GM12872 (cell line): ENCODE data around the gene CAMKMT.

ENCODE experiments used
- TF ChIP-seq, protein P1 (sequence below): IDR thresholded peaks from 3 replicates; pipeline ENCODE4 v1.5.1; 2011; ENCODE audit warnings: low read depth, mild to moderate bottlenecking, low read length, moderate library complexity; ENCODE audit not compliant: insufficient read depth

Gene CAMKMT

DNA sequence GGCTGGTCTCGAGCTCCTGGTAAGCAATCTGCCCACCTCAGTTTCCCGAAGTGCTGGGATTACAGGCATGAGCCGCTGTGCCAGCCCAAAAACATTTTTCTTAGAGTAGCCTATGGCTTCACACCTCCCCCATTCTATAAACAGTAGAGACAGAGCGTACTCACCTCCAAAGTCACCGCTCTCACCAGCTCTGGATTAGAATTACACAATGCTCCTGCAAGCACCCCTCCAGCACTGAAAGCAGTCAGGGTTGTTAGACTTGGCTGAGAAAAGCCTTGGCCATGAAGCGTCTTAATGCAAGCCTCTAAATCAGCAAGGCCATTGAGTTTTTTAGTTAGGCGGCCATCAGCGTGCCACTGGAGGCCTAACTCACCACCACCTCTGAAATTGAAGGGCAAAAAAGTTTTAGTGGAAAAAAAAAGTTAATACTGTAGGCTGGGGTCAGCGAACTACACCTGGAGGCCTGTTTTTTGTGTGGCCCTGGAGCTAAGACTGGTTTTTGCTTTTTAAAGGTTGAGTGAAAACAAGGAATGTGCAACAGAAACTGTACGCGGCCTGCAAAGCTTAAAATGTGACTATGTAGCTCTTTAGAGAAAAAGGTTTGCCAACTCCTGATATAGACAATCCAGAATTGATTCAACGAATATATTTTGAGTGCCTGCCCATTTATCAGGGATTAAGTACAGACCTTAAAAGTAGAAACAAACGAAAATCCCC is 35.0 kb upstream of the CAMKMT start:
- TF ChIP-seq, protein P1, sequence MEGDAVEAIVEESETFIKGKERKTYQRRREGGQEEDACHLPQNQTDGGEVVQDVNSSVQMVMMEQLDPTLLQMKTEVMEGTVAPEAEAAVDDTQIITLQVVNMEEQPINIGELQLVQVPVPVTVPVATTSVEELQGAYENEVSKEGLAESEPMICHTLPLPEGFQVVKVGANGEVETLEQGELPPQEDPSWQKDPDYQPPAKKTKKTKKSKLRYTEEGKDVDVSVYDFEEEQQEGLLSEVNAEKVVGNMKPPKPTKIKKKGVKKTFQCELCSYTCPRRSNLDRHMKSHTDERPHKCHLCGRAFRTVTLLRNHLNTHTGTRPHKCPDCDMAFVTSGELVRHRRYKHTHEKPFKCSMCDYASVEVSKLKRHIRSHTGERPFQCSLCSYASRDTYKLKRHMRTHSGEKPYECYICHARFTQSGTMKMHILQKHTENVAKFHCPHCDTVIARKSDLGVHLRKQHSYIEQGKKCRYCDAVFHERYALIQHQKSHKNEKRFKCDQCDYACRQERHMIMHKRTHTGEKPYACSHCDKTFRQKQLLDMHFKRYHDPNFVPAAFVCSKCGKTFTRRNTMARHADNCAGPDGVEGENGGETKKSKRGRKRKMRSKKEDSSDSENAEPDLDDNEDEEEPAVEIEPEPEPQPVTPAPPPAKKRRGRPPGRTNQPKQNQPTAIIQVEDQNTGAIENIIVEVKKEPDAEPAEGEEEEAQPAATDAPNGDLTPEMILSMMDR, result no peak

DNA sequence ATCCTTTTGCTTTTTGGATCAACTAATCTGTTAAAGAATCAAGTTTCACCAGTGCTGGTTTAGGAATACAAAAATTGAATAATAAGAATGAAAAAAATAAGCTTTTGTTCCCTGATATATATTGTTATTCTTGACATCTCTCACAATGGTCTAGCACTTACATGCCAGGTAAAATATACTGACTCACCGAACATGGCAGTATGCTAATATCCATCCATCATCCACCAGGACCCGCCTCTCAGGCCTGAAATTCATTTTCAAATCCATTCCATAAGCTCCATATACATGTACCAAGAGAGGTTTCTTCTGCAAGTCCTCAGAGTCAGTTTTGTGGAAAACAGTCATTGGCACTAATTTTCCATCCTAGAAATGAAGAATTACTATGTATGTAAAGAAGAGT is 33.0 kb upstream of the CAMKMT start:
- TF ChIP-seq, protein P1, result no peak

DNA sequence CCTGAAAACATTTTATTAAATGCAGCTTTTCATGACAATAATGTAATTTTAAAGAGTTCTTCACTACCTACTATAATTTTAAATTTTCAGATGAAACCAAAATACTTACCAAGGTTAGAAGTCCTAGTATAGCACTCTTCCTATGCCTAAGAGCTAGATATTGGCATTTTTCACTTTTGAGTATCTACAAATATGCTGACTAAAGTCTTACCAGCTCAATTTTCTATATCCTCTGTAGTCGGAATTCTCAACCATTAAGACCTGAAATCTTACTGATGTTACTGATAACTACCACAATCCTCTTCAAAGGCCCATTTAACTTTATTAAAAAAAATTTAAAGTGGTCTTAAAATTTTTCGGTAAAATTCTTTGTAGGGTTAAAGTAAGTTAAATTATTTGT is 32.4 kb upstream of the CAMKMT start:
- TF ChIP-seq, protein P1, result no peak

DNA sequence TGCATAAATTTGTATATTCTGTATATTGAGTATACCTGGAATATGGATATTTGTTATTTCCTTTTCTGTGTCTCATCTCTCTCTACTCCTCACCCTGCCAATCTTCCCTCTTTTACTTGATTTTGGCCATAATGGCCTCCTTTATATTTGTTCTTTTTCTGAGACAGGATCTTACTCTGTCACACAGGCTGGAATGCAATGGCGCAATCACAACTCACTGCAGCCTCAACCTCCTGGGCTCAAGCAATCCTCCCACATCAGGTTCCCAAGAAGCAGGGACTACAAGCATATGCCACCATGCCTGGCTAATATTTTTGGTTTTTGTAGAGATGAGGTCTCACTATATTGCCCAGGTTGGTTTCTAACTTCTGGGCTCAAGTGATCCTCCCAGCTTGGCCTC is 30.9 kb upstream of the CAMKMT start:
- TF ChIP-seq, protein P1, result no peak

DNA sequence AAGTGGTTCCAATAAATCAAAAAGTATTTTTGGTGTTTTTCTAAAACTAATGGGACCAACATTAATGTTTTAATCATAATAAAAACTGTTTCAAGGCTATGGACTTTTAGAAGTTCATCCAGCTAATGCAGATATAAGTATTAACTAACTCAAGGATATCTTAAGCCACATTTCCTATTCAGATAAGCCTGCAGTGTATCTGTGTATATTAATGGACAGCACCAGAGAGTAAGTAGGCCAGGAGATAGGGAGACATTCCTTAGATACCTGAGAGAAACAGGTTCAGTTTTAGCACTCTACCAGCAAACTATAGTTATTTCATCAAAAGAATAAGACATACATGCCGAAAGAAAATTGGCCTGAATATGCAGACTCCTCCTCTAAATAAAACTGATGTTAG is 27.8 kb upstream of the CAMKMT start:
- TF ChIP-seq, protein P1, result no peak

DNA sequence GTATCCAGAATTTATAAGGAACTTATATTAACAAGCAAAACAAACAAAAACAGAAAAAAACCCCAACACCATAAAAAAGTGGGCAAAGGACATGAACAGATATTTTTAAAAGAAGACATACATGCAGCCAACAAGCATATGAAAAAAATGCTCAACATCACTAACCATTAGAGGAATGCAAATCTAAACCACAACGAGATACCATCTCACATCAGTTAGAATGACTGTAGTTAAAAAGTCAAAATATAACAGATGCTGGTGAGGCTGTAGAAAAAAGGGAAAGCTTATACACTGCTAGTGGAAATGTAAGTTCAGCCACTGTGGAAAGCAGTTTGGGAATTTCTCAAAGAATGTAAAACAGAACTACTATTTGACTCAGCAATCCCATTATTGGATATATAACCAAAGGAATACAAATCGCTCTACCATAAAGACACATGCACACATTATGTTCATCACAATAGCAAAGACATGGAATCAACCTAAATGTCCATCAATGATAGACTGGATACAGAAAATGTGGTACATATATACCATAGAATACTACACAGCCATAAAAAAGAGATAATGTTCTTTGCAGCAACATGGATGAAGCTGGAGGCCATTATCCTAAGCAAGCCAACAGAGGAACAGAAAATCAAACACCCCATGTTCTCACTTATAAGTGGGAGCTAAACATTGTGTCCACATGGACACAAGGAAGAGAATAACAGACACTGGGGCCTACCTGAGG is 25.8 kb upstream of the CAMKMT start:
- TF ChIP-seq, protein P1, result no peak

DNA sequence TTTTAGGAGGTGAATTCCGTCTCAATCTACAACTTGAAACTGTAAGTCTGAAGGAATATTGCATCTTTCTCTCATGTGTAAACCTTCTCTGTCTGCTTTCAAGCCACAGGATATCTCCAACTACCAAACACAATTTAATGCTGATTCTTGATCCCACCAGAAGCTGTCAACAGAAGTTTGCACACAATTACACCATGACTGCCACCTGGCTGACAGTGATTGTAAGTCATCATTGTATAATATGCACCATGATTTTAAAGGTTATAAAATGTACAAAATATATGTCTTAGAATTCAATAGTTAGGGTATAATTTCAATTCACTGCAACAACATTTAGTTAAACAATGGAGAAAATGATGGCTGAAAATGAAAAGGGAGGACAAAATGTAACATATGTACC is 18.9 kb upstream of the CAMKMT start:
- TF ChIP-seq, protein P1, result no peak
